Transverse colon (tissue), 3 donors: ENCODE results near the gene PGAM2.

Experiments used
- CTCF ChIP-seq, 5 experiments: fragments of 200-600 bp in 3 of 5; fragments of 450-650 bp in 2 of 5; sonication (generic) in 3 of 5; IDR thresholded peaks; 1 replicate in 2 of 5; 2 replicates in 3 of 5; pipeline ENCODE4 v1.5.1; 2016 to 2017; ENCODE audit warnings: antibody characterized with exemption in 5 of 5, inconsistent platforms in 3 of 5, mild to moderate bottlenecking in 2 of 5, moderate library complexity in 1 of 5
- POLR2A ChIP-seq: fragments of 450-650 bp; IDR thresholded peaks from one replicate; pipeline ENCODE4 v1.6.1; 2016; ENCODE audit warnings: antibody characterized with exemption, mild to moderate bottlenecking, moderate library complexity

- TF ChIP-seq CTCF (IDR thresholded peaks at IDR 0.05) = no peak
- TF ChIP-seq POLR2A = no peak
These were observed 10.1 kb upstream of the PGAM2 start for GRCh38 chr7:44075296-44076075.
